Kidney epithelial cell (primary cell): ENCODE measurements around the gene SH3RF2. TPM values are rescaled to one million over a fixed set of nuclear protein-coding genes. Genes with fewer than 3 reads are reported as not detected.
A peak's percentile ranks its signal among the peaks of the same experiment; 100 is the strongest.

Experiments used
- DNase-seq: peaks from one replicate; pipeline ENCODE4 v3.0.0-alpha.2; 2010; ENCODE audit warnings: low read depth
- H3K27me3 ChIP-seq: 2 replicates; pipeline ENCODE4 v1.6.0; 2011; ENCODE audit warnings: low read length; ENCODE audit not compliant: control insufficient read depth, insufficient read depth
- H3K36me3 ChIP-seq: 2 replicates; pipeline ENCODE4 v1.5.1; 2011; ENCODE audit warnings: low read length; ENCODE audit not compliant: control insufficient read depth, insufficient read depth
- H3K4me3 ChIP-seq: 2 replicates; pipeline ENCODE4 v1.5.1; 2011; ENCODE audit warnings: low read depth, mild to moderate bottlenecking, control low read depth, low read length
- total RNA-seq: library from RNA; depleted of rRNA; stranded (reverse); fragments of >200 nt; gene quantifications from 2 replicates; pipeline ENCODE4 v1.2.3, GENCODE V29; 2015
- TF ChIP-seq, protein P1 (sequence below): IDR thresholded peaks from 2 replicates; pipeline ENCODE4 v1.5.1; 2011; ENCODE audit warnings: mild to moderate bottlenecking, moderate library complexity, low read length, control low read depth, inconsistent platforms; ENCODE audit not compliant: insufficient read depth, poor library complexity, severe bottlenecking

SH3RF2 gene
- total RNA-seq, 1 donor from 2014 or later = 10.3 TPM

DNA sequence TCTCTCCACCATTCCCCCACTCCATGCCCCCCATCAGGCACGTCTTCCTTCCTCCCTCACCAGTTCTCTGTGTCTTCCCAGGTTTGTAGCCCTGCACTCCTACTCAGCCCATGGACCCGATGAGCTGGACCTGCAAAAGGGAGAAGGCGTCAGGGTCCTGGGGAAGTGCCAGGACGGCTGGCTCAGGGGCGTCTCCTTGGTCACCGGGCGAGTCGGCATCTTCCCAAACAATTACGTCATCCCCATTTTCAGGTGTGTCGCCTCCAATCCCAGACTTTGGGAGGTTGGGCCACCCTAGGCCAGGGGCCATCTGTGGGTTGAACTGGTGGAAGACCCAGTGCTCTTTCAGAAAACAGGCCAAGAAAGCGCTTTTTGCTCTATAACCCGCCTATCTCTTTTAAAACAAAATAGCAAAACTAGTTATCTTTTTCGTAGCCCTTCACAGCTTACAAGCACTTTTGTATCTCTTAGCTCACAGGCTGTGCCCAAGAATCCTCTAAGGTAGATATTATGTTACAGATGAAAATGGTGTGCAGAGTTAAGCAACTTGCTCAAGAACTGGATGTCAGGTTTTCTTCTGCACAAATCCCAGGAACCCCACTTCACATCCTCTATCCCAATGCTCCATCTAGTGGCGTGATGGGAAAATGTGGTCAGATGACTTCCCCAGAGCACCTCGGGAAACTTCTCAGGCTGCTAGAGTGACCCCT is 112.8 kb downstream of the SH3RF2 start:
- TF ChIP-seq, protein P1, sequence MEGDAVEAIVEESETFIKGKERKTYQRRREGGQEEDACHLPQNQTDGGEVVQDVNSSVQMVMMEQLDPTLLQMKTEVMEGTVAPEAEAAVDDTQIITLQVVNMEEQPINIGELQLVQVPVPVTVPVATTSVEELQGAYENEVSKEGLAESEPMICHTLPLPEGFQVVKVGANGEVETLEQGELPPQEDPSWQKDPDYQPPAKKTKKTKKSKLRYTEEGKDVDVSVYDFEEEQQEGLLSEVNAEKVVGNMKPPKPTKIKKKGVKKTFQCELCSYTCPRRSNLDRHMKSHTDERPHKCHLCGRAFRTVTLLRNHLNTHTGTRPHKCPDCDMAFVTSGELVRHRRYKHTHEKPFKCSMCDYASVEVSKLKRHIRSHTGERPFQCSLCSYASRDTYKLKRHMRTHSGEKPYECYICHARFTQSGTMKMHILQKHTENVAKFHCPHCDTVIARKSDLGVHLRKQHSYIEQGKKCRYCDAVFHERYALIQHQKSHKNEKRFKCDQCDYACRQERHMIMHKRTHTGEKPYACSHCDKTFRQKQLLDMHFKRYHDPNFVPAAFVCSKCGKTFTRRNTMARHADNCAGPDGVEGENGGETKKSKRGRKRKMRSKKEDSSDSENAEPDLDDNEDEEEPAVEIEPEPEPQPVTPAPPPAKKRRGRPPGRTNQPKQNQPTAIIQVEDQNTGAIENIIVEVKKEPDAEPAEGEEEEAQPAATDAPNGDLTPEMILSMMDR = peak; percentile 84
- peak; percentile 59 for DNase-seq
- Histone ChIP-seq H3K36me3 (no peaks in the 10 kb centered on the region), H3K4me3 (no peak overlapping the region), H3K27me3 (no peaks in the 10 kb centered on the region)

DNA sequence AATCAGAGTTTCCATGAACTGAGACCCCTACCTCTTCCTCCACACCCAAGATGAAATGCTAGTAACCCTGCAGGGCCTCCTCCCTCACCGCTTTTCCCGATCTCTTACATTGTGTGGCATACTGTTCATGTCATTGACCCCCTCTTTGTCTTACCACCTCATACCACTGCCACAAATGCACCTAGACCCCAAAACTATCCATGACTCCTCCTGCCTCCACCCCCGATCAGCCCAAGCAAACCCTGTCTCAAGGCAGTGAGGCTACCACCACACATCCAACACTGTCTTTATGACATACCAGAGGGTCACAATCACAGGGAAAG is 113.3 kb downstream of the SH3RF2 start:
- no peak for DNase-seq
- no peaks in the 10 kb centered on the region for H3K36me3 ChIP-seq
- TF ChIP-seq, protein P1 = no peak
- no peaks in the 10 kb centered on the region for H3K27me3 ChIP-seq
- no peak overlapping the region for H3K4me3 ChIP-seq

DNA sequence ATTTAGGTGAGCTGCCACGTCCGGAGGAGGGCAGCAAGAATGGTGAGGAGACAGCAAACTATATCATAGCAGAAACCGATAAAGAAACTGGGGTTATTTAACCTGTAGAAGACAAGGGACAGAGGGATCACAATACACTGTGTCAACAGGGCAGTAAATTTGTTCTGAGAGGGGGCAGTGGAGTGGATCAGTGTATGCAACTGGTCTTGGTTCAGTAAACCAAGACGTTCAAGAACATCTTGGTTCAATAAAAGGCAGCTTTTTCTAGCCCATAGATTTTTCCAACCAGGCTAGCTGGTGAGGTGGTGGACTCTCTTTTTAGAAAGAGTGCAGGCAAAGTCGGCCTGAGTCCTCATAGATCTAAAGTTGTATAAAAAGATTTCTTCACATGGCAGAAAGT is 113.7 kb downstream of the SH3RF2 start:
- no peak for DNase-seq
- Histone ChIP-seq H3K36me3 (no peaks in the 10 kb centered on the region), H3K4me3 (no peak overlapping the region), H3K27me3 (no peaks in the 10 kb centered on the region)
- TF ChIP-seq, protein P1 = no peak

DNA sequence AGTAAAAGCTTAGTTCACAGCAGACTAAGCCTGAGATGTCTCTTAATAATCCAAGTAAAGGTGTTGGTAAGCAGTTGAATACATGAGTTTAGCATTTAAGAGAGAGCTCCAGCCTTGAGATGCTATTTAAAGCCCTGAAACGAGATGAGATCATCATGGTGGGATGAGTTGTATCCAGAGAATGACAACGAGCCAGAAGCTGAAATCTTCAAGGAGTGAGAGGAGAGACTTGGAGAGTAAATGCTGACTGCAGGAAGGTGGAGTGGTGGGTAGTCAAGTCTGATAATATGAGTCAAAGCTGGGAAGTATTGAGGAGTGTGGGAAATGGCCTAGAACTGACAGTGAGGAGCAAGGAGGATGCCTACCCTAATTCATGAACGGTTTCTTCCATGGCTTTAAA is 115.3 kb downstream of the SH3RF2 start:
- Histone ChIP-seq H3K4me3 (no peak overlapping the region), H3K27me3 (no peaks in the 10 kb centered on the region), H3K36me3 (no peaks in the 10 kb centered on the region)
- TF ChIP-seq, protein P1 = no peak
- no peak for DNase-seq

DNA sequence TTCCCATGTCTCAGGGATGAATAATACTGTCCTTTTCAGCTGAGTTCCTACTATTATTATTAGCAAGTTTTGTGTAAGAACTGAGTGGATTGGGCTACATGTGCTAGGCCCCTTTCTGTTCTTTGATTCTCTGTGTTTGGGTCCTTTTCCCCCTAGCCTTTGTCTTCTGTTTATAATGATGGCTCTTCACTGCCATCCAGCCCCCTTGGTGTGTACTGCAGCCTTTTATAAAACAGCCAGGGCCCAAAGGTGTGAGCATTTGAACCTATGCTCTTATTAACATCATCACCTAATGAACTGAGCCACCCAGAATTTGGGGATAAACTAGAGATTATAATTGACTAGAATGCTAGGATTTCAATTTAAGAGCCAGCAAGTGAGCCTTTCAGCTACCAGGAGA is 116.4 kb downstream of the SH3RF2 start:
- H3K27me3 ChIP-seq = no peaks in the 10 kb centered on the region
- no peaks in the 10 kb centered on the region for H3K36me3 ChIP-seq
- DNase-seq = no peak
- no peak overlapping the region for H3K4me3 ChIP-seq
- TF ChIP-seq, protein P1 = peak; percentile 40

DNA sequence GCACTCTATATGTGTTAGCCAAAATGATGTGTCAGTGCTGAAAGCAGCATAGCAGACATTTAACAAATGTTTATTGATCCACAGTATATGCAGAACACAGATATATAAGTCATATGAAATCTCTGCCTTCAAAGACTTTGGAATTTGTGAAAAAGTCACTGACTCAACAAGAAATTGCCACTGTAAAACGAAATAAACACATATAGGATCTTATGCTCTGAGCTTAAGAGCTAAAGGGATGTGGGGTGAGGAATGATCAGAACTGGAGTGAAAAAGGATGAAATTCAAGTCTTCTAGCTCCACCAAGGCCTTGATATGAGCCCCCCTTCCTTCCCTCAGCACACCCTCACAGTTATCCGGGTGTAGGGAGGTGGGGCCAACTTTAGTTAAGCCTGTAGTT is 119.1 kb downstream of the SH3RF2 start:
- H3K4me3 ChIP-seq = no peak overlapping the region
- H3K36me3 ChIP-seq = no peaks in the 10 kb centered on the region
- TF ChIP-seq, protein P1 = no peak
- DNase-seq = no peak
- no peaks in the 10 kb centered on the region for H3K27me3 ChIP-seq
